ENCODE results near the gene DLK1.

DLK1 gene

GRCh38 chr14:100774164-100774537, 47.5 kb downstream of the DLK1 start:
- no peak for DNase-seq (ENCODE audit: low read depth)

GRCh38 chr14:100775351-100775830, 48.7 kb downstream of the DLK1 start:
- H3K4me3 ChIP-seq (ENCODE audit: low read length): no peak overlapping the region
- DNase-seq (ENCODE audit: low read depth): no peak
- TF ChIP-seq CTCF (conservative IDR thresholded peaks at IDR 0.05; ENCODE audit: low read length): no peak

More at GRCh38 chr14:100774164-100774537, 47.5 kb downstream of the DLK1 start:
- TF ChIP-seq CTCF (conservative IDR thresholded peaks at IDR 0.05; ENCODE audit: low read length): no peak
- H3K4me3 ChIP-seq (ENCODE audit: low read length): no peak overlapping the region

GRCh38 chr14:100775831-100776591, 49.3 kb downstream of the DLK1 start:
- TF ChIP-seq CTCF (conservative IDR thresholded peaks at IDR 0.05; ENCODE audit: low read length): no peak
- no peak for DNase-seq (ENCODE audit: low read depth)
- no peak overlapping the region for H3K4me3 ChIP-seq (ENCODE audit: low read length)

GRCh38 chr14:100776681-100777365, 50.1 kb downstream of the DLK1 start:
- no peak for TF ChIP-seq CTCF (conservative IDR thresholded peaks at IDR 0.05; ENCODE audit: low read length)
- no peak for DNase-seq (ENCODE audit: low read depth)
- no peak overlapping the region for H3K4me3 ChIP-seq (ENCODE audit: low read length)

- TF ChIP-seq CTCF (conservative IDR thresholded peaks at IDR 0.05; ENCODE audit: low read length): no peak
- no peak for DNase-seq (ENCODE audit: low read depth)
- H3K4me3 ChIP-seq (ENCODE audit: low read length): no peak overlapping the region
Measured at GRCh38 chr14:100777366-100777817, 50.7 kb downstream of the DLK1 start.

- TF ChIP-seq CTCF (conservative IDR thresholded peaks at IDR 0.05; ENCODE audit: low read length): no peak
- DNase-seq (ENCODE audit: low read depth): no peak
- H3K4me3 ChIP-seq (ENCODE audit: low read length): no peak overlapping the region
Measured at GRCh38 chr14:100777818-100778525, 51.3 kb downstream of the DLK1 start.

Data from AG10803 (cell line).